Smooth muscle cell of the brain vasculature (primary cell): ENCODE measurements around the gene BCAP31.

Experiments used
- DNase-seq: peaks from one replicate; pipeline ENCODE4 v3.0.0-alpha.2; 2012; ENCODE audit warnings: low read depth, low spot score

BCAP31 gene

DNA sequence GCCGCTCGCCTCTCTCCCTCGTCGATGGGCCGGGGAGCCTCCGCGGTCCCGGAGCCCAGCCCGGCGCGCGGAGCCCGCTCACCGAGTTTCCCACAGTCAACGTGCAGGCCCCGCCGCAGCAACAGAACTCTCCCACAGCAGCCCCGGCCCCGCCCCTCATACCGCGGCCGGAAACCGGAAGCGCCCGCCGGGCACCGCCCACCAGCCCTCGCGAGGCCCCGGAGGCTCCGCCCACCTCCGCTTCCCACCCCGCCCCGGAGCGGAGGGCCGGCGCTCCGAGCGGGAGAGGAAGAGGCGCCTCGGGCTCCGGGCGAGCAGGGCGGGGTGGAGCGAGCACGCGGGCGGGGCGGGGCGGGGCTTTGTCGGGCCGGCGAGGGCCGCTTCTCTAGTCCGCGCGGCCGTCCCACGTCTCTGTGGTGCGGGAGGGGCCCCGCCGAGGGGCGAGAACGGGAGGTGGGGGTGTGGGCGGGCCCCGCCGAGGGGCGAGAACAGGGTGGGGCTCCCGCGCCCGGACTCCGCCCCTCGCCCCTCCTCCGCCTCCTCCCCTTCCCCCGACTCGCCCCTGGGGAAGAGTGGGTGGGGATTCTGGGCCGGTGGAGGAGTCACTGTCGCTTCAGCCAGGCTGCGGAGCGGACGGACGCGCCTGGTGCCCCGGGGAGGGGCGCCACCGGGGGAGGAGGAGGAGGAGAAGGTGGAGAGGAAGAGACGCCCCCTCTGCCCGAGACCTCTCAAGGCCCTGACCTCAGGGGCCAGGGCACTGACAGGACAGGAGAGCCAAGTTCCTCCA, at the start of gene BCAP31, which contains the start of gene ABCD1:
TSS of gene BCAP31 (minus strand) at position 136 of the 787 bp plus-strand sequence. CDS start 1,143 bp downstream, outside the sequence.
TSS of gene ABCD1 (plus strand) at position 605 of the 787 bp plus-strand sequence. CDS start 411 bp downstream, outside the sequence.
- DNase-seq, result peak; percentile 39

DNA sequence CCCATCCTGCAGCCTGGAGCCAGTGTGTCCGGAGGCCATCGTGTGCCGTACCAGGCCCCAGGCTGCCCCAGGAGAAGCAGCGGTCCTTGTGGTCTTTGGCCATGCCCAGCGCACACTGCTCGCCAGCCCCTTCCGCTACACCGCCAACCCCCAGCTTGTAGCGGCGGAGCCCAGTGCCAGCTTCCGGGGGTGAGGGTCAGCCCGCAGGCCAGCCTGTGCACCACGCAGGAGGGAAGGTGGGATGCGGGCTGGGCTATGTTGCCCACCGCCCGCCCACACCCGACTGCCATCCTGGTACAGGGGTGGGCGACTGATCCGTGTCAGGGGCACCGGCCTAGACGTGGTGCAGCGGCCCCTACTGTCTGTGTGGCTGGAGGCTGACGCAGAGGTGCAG, 49.0 kb upstream of the BCAP31 start:
- no peak for DNase-seq

DNA sequence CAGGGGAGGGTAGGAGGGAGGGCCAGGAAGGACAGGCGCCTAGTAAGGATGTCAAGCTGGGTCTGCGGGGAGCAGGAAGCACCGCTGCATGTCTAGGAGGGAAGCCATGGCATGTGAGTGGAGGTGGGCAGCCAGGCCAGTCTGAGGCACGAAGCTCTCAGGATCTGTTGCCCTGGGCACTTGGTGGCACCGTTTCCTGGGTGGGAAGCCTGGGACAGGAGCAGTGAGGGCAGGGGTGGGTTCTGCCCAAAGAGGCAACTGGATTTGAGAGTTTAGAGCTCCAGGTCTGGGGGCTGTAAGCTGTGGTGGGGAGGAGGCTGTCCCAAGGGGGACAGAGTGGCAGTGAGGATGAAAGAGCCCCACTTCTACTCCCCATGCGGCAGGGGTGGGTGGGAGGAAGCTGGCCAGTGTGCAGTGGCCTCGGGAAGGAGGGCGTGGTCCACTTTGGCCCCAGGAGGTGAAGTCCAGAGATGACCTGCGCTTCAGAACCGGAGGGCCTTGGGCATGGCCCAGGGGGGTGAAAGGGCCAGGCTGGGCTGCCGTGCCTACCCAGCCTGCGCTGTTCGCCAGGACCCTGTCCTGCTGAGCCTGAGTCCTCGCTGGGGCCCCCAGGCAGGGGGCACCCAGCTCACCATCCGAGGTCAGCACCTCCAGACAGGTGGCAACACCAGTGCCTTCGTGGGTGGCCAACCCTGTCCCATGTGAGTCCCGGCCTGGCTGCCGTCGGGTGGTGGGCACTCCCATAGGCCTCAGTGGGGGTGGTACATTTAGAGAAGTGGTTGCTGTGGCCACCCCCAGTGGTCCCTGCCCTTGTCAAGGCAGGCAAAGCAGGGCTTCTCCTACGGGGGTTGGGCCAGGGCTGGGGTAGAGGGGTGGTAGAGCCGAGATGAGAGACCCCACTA, 48.4 kb upstream of the BCAP31 start:
- DNase-seq, result no peak

DNA sequence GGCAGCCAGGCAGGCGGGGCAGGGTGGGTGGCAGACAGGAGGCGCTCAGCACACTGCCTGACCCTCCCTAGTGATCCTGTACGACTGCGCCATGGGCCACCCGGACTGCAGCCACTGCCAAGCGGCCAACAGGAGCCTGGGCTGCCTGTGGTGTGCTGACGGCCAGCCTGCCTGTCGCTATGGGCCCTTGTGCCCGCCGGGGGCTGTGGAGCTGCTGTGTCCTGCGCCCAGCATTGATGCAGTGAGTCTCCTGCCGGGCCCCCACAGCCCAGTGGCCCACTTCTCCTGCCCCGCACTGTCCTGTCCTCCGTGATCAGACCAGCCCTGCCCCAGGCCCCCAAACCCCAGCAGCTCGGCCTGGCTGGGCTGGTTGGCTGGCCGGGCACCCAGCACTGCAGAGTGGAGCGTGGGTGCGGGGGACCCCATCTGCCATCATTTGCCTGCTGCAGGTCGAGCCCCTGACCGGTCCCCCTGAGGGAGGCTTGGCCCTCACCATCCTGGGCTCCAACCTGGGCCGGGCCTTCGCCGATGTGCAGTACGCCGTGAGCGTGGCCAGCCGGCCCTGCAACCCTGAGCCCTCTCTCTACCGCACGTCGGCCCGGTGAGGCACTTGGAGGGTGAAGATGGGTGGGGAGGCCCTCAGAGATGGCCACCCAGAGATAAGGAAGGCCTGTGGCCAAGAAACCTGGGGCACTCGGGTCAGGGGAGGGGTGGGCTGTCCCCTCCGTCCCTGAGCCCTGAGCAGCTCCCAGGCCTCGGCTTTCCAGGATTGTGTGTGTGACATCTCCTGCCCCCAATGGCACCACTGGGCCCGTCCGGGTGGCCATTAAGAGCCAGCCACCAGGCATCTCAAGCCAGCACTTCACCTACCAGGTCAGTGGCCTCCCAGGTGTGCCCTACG, 47.5 kb upstream of the BCAP31 start:
- DNase-seq, result no peak

DNA sequence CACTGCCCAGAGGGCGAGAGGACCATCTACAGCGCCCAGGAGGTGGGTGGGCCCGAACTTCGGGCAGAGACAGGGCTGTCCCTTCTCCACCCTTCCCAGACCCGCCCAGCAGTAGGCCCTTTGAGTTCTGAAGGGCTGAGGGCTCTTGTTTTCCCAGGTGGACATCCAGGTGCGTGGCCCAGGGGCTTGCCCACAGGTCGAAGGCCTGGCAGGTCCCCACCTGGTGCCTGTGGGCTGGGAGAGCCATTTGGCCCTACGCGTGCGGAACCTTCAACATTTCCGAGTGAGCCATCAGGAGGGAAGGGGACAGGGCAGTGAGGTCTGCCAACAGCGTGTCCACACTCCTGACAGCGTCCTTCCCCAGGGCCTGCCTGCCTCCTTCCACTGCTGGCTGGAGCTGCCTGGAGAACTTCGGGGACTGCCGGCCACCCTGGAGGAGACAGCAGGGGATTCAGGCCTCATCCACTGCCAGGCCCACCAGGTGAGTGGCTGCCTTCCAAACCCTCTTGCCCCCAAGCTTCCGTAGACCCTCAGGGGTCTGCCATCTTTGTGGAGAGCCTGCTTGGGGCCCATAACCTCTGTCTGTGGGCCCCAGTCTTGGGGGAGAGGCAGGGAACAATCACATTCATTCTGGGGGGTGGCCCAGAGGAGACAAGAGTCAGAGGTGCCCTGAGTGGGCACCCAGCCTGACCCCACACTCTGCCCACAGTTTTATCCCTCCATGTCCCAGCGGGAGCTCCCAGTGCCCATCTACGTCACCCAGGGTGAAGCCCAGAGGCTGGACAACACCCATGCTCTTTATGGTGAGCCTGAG, 46.6 kb upstream of the BCAP31 start:
- DNase-seq, result no peak

DNA sequence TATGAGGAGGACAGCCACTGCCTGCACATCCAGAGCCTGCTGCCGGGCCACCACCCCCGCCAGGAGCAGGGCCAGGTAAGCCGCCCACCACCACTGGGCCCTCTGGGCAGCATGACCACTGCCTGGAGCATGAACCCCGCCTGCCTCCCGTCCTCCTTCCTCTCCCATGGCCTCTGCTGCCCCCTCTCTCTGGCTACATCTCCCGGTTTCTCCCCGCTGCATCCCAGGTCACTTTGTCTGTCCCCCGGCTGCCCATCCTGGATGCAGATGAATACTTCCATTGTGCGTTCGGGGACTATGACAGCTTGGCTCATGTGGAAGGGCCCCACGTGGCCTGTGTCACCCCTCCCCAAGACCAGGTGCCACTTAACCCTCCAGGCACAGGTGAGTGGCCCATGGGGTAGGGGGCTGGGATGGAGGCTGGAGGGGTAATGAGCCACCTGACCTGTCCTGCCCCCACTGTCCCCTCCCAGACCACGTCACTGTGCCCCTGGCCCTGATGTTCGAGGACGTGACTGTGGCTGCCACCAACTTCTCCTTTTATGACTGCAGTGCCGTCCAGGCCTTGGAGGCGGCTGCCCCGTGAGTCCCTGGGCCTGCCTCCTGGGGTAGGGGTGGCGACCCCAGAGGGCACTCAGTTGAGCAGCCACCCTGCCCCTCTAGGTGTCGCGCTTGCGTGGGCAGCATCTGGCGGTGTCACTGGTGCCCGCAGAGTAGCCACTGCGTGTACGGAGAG, 45.8 kb upstream of the BCAP31 start:
- no peak for DNase-seq

DNA sequence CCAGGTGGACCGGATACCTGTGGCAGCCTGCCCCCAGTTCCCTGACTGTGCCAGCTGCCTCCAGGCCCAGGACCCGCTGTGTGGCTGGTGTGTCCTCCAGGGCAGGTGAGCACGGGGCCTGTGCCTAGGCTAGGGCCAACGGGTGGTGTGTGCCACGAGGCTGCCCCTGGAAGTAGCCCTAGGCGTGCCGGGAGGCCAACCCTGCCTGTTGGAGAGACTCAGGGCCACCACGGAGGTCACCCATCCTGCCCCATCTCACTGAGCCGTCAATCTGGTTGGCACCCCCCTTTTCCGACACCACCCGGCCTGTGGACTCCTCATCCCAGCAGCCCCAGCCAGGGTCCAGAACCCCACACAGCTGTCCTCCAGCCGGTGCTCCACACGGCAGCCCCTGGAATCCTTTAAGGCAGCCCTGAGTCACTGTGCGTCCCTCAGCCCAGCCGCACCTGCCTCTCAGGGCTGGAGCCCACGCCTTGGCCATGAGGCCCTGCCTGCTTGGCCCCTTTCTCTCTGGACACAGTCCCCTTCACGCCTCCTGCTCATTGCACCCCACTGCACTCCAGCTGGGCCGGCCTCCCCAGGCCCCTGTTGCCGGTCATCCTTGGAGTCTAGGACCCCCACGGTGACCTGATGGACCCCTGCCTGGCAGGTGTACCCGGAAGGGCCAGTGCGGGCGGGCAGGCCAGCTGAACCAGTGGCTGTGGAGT, 45.1 kb upstream of the BCAP31 start:
- no peak for DNase-seq

DNA sequence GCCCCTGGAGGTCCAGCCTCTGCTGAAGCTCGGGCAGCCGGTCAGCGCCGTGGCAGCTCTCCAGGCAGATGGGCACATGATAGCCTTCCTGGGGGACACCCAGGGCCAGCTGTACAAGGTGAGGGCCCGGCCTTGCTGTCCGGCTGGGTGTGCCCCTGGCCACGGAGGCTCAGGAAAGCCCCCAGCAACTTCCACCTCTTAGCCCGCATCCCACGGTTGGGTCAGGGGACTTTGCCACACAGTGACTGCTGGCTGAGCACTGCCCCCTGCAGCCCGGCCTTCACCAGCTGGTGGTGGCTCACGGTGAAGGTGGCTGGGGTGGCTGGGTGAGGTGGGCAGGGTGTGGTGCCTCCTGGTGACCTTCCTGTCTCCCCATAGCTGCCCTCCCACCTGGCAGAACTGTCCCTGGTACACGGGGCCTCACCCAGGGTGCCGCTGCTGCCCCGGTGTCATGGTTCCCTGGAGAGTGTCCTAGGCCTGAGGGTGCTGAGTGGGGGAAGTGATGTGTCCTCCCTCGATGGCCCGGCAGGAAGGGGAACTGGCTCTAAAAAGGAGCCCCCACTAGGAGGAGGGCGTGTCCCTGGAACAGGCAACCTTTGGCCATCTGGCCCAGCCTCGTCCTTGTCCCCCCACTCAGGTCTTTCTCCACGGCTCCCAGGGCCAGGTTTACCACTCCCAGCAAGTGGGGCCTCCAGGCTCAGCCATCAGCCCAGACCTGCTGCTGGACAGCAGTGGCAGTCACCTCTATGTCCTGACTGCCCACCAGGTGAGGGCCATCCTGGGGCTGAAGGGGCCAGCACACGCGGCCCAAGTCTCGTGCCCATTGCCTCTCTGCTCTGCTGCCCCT, 44.3 kb upstream of the BCAP31 start:
- DNase-seq, result no peak

DNA sequence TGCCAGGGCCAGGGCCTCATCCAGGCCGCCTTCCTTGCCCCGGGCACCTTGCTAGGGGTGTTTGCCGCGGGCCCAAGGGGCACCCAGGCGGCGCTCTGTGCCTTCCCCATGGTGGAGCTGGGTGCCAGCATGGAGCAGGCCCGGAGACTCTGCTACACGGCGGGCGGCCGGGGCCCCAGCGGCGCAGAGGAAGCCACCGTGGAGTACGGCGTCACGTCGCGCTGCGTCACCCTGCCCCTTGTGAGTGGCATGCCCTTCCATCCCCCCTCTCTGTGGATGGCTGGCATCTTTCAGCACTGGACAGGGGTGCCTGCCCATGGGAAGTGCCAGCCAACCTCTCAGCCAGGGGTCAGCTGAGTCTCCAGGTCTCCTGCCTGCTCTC, 43.5 kb upstream of the BCAP31 start:
- DNase-seq, result no peak

DNA sequence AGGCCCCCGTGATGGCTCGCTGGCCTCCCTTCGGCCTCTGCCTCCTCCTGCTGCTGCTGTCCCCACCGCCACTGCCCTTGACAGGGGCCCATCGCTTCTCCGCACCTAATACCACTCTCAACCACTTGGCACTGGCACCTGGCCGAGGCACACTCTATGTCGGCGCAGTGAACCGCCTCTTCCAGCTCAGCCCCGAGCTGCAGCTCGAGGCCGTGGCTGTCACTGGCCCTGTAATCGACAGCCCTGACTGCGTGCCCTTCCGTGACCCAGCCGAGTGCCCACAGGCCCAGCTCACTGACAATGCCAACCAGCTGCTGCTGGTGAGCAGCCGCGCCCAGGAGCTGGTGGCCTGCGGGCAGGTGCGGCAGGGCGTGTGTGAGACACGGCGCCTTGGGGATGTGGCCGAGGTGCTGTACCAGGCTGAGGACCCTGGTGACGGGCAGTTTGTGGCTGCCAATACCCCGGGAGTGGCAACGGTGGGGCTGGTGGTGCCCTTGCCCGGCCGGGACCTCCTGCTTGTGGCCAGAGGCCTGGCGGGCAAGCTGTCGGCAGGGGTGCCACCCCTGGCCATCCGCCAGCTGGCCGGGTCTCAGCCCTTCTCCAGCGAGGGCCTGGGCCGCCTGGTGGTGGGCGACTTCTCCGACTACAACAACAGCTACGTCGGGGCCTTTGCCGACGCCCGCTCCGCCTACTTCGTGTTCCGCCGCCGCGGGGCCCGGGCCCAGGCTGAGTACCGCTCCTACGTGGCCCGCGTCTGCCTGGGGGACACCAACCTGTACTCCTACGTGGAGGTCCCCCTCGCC, 42.9 kb upstream of the BCAP31 start:
- no peak for DNase-seq

DNA sequence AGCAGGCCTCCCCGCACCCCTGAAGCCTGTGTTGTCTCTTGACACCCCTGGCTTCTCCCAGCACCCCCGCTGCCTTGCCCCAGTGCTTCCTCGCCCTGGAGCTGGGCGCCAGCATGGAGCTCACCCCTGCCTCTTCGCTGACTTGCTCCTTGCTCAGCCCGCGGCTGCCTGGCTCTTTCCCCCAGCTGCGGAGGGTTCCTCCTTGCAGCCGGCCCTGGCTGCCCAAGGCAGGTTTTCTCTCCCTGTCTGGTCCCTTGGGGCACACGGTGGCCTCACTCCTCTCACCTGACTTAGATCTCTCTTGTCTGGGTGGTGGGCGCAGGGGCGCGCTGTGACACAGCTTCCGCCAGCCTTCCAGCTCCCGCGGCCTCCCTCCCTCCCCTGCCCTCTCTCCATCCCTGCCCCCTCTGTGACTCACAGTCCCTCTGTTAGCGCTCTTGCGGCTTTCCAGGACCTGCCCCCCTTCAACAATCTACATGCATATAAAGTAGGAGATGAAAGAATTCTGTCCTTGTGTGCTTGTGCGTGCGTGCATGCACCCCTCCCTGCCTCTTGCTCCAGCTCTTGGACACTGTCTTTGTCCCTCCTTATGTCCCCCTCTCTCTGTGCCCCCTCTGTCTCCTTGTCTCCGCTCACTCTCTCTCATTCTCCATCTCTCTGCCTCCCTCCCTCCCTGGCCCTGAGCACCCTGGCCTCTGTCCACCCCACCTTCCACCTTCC, 42.1 kb upstream of the BCAP31 start:
- no peak for DNase-seq

DNA sequence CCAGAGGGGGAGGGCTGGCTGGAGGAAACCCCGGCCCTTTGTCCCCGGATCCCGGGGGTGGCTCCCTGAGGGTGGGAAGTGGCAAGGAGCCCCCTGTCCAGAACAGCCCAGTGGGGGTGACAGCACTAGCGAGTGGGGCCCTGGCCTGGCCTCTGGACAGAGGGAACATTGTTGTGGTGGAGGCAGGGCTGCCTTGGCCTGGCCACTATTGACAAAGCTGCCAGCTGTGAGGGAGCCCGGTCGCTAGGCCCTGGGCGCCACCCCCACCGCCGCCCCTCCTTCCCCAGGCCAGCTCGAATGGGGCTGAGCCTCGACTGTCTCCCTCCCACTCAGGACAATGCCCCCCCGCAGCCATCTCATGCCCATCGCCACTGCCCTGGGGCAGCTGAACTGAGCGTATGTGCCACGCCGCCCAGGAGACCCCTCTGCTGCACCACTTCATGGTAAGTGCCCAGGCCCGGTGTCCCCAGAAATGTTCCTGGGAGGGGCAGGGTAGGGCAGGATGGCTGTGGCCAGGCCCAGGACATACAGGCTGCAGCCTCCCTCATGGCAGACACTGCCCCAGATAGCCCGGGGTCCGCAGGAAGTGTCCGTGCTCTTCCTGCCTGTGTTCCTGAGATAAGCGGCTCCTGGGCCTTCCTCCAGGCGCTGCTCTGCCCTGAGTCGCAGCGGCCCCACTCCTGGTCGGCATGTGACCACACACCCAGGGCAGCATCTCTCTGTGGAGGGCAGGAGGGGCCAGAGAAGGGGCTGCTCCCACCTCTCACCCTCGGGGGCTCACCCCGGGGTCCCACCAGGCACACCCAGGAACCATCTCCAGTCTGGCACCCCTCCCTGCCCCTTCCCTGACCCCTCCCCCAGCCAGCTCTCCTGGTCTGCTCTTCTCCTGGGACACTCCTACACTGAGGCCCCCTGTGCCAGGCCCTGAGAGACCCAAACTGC, 41.2 kb upstream of the BCAP31 start:
- DNase-seq, result no peak

DNA sequence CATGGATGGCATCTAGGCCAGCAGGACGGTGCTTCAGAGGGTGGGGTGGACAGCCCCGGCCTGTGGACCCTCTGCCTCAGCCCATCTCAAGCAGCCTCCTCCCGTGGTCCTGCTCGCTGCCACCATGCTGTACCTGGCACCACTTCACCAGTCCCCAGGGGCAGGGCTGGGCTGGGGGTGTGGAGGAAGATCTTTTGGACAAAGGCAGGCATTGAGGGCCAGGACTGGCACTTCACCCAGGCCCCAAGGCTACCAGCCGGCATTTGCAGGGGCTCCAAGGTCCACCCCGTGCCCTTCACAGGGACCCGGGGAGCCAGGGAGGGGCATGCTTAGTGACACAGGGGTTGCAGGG, 40.6 kb upstream of the BCAP31 start:
- DNase-seq, result no peak

DNA sequence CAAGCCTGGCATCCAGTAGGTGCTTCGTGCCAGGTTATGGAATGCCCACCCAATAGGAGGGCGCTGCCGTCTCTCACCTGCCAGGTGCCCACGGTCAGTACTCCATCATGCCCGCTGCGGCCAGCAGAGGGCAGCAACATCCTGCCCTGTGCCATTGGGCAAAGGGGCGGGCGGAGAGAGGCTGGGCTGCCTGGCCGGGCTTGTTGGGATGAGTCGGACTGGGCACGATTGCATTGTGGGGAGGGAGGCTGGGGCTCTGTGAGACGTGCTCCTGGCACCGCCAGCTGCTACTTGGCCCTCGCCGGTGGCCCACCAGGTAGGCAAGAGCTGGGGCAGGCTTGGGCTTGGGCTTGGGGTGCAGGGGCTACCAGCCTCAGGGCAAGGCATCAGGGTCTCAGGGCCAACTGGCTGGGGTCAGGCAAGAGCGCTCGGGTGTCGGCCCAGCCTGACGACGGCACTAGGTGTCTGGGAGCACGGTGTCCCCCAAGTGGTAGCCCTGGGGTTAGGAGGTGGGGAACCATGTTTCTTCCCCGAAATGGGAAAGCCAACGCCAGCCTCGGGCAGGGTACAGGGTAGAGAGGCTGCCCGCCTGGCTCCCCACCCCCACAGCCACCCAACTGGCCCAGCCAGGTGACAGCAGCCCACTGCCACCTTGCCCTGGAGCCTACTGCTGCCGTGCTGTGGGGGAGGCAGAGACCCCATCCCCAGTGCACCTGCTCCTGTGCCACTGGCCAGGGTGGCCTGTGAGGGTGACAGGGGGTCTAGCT, 40.0 kb upstream of the BCAP31 start, which contains the start of gene PLXNB3:
TSS of gene PLXNB3 (plus strand) at position 261 of the 767 bp plus-strand sequence. CDS start 1,287 bp downstream, outside the sequence.
- no peak for DNase-seq
